K562 (cell line): ENCODE data around the gene GPR39. TPM values are rescaled to one million over a fixed set of nuclear protein-coding genes. Genes with fewer than 3 reads are reported as not detected.
A peak's percentile ranks its signal among the peaks of the same experiment; 100 is the strongest.

Experiments
- ATAC-seq: fragments of 200-7000 bp; cut with Tn5 transposase; 3 replicates; pipeline ENCODE4 v1.9.1; 2020; ENCODE audit warnings: moderate library complexity
- BruUV-seq: library from RNA; stranded (reverse); fragments of 400-500 nt; replicated peaks from 2 replicates; lab custom pipeline; 2021; lab: Mats Ljungman, UMichigan
- CTCF ChIA-PET: fragments of 300-600 bp; formaldehyde crosslinking; extraction: SDS; loops from one replicate; lab custom pipeline; 2021; ENCODE audit warnings: low intra/inter-chr PET ratio; lab: Yijun Ruan, JAX
- POLR2A ChIA-PET: fragments of 300-600, 350-650 bp; sonication (Branson Sonifier 250); formaldehyde crosslinking; extraction: SDS; loops from one replicate; lab custom pipeline; 2021; ENCODE audit warnings: antibody characterized with exemption, inconsistent platforms; lab: Yijun Ruan, JAX
- DNase-seq, 4 experiments: peaks; one replicate each; pipeline versions ENCODE4 v3.0.0 to v3.0.0-alpha.2; 2011 to 2018; ENCODE audit warnings: low spot score in 3 of 4, mixed read lengths in 3 of 4; ENCODE audit errors: extremely low read depth in 1 of 4
- FAIRE-seq: peaks from 2 replicates; lab custom pipeline; 2011; peaks lifted over from hg19 to GRCh38; lab: Jason Lieb, UNC
- H2AFZ ChIP-seq: 2 replicates; pipeline ENCODE4 v1.6.0; 2011; ENCODE audit warnings: low read depth, low read length, control low read depth, inconsistent platforms
- H3K27ac ChIP-seq: fragments of 200-600 bp; 3 replicates; pipeline ENCODE4 v1.8.0; 2011; ENCODE audit warnings: low read depth, mild to moderate bottlenecking, control low read depth, inconsistent platforms, low read length, moderate library complexity, mixed read lengths; ENCODE audit errors: extremely low read depth
- H3K27me3 ChIP-seq, 2 experiments: fragments of 300-600 bp in 1 of 2; 2 replicates in 1 of 2; 3 replicates in 1 of 2; pipeline versions ENCODE4 v1.6.0 to v1.8.0; 2011; ENCODE audit warnings: inconsistent platforms in 2 of 2, low read length in 2 of 2, mild to moderate bottlenecking in 1 of 2, mixed read lengths in 1 of 2, moderate library complexity in 1 of 2; ENCODE audit not compliant: control insufficient read depth in 2 of 2, insufficient read depth in 2 of 2
- H3K36me3 ChIP-seq: fragments of 300-600 bp; 3 replicates; pipeline ENCODE4 v1.8.0; 2011; ENCODE audit warnings: mild to moderate bottlenecking, low read length, inconsistent platforms; ENCODE audit not compliant: control insufficient read depth, insufficient read depth
- H3K4me1 ChIP-seq, 2 experiments: fragments of 200-600 bp in 1 of 2; replicated peaks in 1 of 2; 2 replicates in 1 of 2; 3 replicates in 1 of 2; pipeline versions ENCODE4 v1.5.1 to v1.8.0; 2011; ENCODE audit warnings: inconsistent platforms in 2 of 2, low read length in 2 of 2, mild to moderate bottlenecking in 1 of 2, mixed read lengths in 1 of 2, moderate library complexity in 1 of 2; ENCODE audit not compliant: control insufficient read depth in 2 of 2, insufficient read depth in 2 of 2
- H3K4me2 ChIP-seq: 2 replicates; pipeline ENCODE4 v1.6.1; 2011; ENCODE audit warnings: low read length, control low read depth, inconsistent platforms, mixed read lengths; ENCODE audit not compliant: insufficient read depth
- H3K4me3 ChIP-seq: fragments of 200-600 bp; sonication (generic), shearing (Covaris generic); 2 replicates; pipeline ENCODE4 v1.5.1; 2016; ENCODE audit warnings: control low read depth, inconsistent platforms
- H3K79me2 ChIP-seq: fragments of 200-600 bp; 3 replicates; pipeline ENCODE4 v1.8.0; 2011; ENCODE audit warnings: low read length, inconsistent platforms; ENCODE audit not compliant: control insufficient read depth, insufficient read depth
- H3K9ac ChIP-seq, 2 experiments: 2 replicates each; pipeline versions ENCODE4 v1.6.0 to v1.6.1; 2011; ENCODE audit warnings: low read depth in 2 of 2, low read length in 2 of 2, control low read depth in 1 of 2, inconsistent platforms in 1 of 2, mild to moderate bottlenecking in 1 of 2, mixed read lengths in 1 of 2; ENCODE audit not compliant: insufficient read depth in 1 of 2
- H3K9me1 ChIP-seq: one replicate; pipeline ENCODE4 v1.6.0; 2011; ENCODE audit warnings: inconsistent platforms, mild to moderate bottlenecking, low read length, moderate library complexity; ENCODE audit not compliant: control insufficient read depth, insufficient read depth
- H3K9me3 ChIP-seq: replicated peaks from 2 replicates; pipeline ENCODE4 v1.5.1; 2011; ENCODE audit warnings: low read depth, low read length, inconsistent platforms; ENCODE audit not compliant: control insufficient read depth, insufficient read depth
- H4K20me1 ChIP-seq: replicated peaks from 2 replicates; pipeline ENCODE4 v1.6.1; 2011; ENCODE audit warnings: low read length, inconsistent platforms, mixed read lengths; ENCODE audit not compliant: control insufficient read depth, insufficient read depth
- DMBX1 ChIP-seq: fragments of 250-450 bp; sonication (Bioruptor Pico); IDR thresholded peaks from 2 replicates; pipeline ENCODE4 v1.8.0; 2022; ENCODE audit warnings: inconsistent platforms, mild to moderate bottlenecking, moderate library complexity, borderline replicate concordance
- EHMT2 ChIP-seq: fragments of 450-650 bp; IDR thresholded peaks from 2 replicates; pipeline ENCODE4 v1.6.1; 2018; ENCODE audit warnings: antibody characterized with exemption
- MAFG ChIP-seq: fragments of 450-650 bp; conservative IDR thresholded peaks from 2 replicates; pipeline ENCODE4 v1.6.1; 2016; ENCODE audit warnings: missing genetic modification characterization, missing compliant biosample characterization
- MIER1 ChIP-seq: fragments of 450-650 bp; IDR thresholded peaks from 2 replicates; pipeline ENCODE4 v1.6.1; 2016; ENCODE audit warnings: antibody characterized with exemption, mild to moderate bottlenecking, low read depth
- MXI1 ChIP-seq: IDR thresholded peaks from 2 replicates; pipeline ENCODE4 v1.6.1; 2011; ENCODE audit warnings: low read depth, mild to moderate bottlenecking, improper control_type of control experiment, low read length
- RUNX1 ChIP-seq: sonication (generic); IDR thresholded peaks from 2 replicates; pipeline ENCODE4 v1.6.1; 2016; ENCODE audit warnings: antibody characterized with exemption, low read depth
- WGBS: fragments of 100-300 bp; shearing (Covaris generic); methylation state at CpG from one replicate; pipeline ENCODE4 v1.1.6; 2016; ENCODE audit warnings: low coverage, mixed read lengths; ENCODE audit not compliant: insufficient coverage; ENCODE audit errors: missing lambda C conversion rate; 5-methylcytosine and 5-hydroxymethylcytosine counted together
- in situ Hi-C: fragments of 300-500 bp; cut with MboI; formaldehyde crosslinking; loops from 4 replicates; pipeline ENCODE4 v1.15.0; 2018; ENCODE audit warnings: inconsistent platforms, mixed read lengths
- intact Hi-C: fragments of 100-400 bp; cut with micrococcal nuclease; formaldehyde crosslinking; loops from 2 replicates; pipeline ENCODE4 v1.14.2; 2022
- polyA plus RNA-seq, 8 experiments: library from polyadenylated mRNA; depleted of rRNA in 4 of 8; stranded (reverse) in 5 of 8; unstranded in 3 of 8; fragments of >200 nt; fragmentation: Nextera tagmentation in 2 of 8; fragmentation: Illumina TruSeq in 1 of 8; extraction: Ambion mirVana in 2 of 8; extraction: Trizol in 1 of 8; gene quantifications; 2 replicates each; pipeline versions ENCODE4 v1.2.1 to v1.2.3, GENCODE V29; 2011 to 2014; ENCODE audit warnings: inconsistent platforms in 1 of 8, missing spikeins in 1 of 8
- total RNA-seq, 7 experiments: library from RNA; depleted of rRNA in 6 of 7; stranded (reverse); fragments of >200 nt in 6 of 7; fragmentation: Illumina TruSeq in 2 of 7; extraction: Trizol in 2 of 7; gene quantifications; 2 replicates each; pipeline versions ENCODE4 v1.2.1 to v1.2.3, GENCODE V29; 2011 to 2021; ENCODE audit warnings: low replicate concordance in 1 of 7
- TF ChIP-seq, protein P1 (sequence below), 2 experiments: fragments of 450-650 bp; formaldehyde crosslinking in 1 of 2; IDR thresholded peaks; 2 replicates each; pipeline versions ENCODE4 v1.4.0 to v1.6.1; 2014 to 2020; ENCODE audit warnings: mild to moderate bottlenecking in 2 of 2, borderline replicate concordance in 1 of 2, low read depth in 1 of 2
- TF ChIP-seq, protein P2 (sequence below): fragments of 450-650 bp; IDR thresholded peaks from 2 replicates; pipeline ENCODE4 v1.7.0; 2016; ENCODE audit warnings: borderline replicate concordance

GPR39 gene
- total and polyA plus RNA-seq, 9 of the 15 experiments (the other 6 are each of a cell fraction or from before 2014, with no cell fraction given) = 0.04 TPM; not detected in 8

DNA sequence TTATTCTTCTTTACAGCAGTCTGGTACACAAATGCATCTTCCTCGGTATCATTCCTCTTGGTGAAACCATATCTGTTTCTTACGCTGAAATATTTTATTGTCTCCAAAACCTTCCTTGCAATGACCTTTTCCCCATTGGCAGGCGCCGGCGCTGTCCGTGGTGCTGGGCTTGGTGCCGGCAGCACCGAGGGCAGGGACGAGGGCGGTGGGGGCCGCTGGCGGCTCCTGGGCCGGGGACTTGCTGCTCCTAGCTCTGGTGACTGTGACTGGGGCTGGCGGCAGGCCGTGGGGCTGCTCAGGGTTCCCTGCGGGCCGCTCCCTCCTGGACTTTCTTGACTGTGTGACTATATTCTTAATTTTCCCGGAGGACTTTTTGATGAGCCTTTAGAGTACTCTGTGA lies 72.5 kb downstream of the GPR39 start:
- Histone ChIP-seq H3K27ac (no peak overlapping the region), H3K4me3 (no peak overlapping the region), H3K36me3 (no peaks in the 10 kb centered on the region), H4K20me1 (no peaks in the 10 kb centered on the region), H3K9ac (no peak overlapping the region), H3K4me2 (no peak overlapping the region), H3K79me2 (no peaks in the 10 kb centered on the region), H3K27me3 (no peaks in the 10 kb centered on the region), H2AFZ (no peak overlapping the region), H3K4me1 (no peaks in the 10 kb centered on the region), H3K9me3 (no peaks in the 10 kb centered on the region), H3K9me1 (no peaks in the 10 kb centered on the region)
- CTCF ChIA-PET = no interaction called here
- TF ChIP-seq, protein P1, sequence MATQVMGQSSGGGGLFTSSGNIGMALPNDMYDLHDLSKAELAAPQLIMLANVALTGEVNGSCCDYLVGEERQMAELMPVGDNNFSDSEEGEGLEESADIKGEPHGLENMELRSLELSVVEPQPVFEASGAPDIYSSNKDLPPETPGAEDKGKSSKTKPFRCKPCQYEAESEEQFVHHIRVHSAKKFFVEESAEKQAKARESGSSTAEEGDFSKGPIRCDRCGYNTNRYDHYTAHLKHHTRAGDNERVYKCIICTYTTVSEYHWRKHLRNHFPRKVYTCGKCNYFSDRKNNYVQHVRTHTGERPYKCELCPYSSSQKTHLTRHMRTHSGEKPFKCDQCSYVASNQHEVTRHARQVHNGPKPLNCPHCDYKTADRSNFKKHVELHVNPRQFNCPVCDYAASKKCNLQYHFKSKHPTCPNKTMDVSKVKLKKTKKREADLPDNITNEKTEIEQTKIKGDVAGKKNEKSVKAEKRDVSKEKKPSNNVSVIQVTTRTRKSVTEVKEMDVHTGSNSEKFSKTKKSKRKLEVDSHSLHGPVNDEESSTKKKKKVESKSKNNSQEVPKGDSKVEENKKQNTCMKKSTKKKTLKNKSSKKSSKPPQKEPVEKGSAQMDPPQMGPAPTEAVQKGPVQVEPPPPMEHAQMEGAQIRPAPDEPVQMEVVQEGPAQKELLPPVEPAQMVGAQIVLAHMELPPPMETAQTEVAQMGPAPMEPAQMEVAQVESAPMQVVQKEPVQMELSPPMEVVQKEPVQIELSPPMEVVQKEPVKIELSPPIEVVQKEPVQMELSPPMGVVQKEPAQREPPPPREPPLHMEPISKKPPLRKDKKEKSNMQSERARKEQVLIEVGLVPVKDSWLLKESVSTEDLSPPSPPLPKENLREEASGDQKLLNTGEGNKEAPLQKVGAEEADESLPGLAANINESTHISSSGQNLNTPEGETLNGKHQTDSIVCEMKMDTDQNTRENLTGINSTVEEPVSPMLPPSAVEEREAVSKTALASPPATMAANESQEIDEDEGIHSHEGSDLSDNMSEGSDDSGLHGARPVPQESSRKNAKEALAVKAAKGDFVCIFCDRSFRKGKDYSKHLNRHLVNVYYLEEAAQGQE (IDR thresholded peaks at IDR 0.05; ENCODE audit: borderline replicate concordance) = peak; percentile 96
- TF ChIP-seq, protein P1 (CRISPR knock-in tag; IDR thresholded peaks at IDR 0.05; ENCODE audit: low read depth) = no peak
- TF ChIP-seq, protein P2, sequence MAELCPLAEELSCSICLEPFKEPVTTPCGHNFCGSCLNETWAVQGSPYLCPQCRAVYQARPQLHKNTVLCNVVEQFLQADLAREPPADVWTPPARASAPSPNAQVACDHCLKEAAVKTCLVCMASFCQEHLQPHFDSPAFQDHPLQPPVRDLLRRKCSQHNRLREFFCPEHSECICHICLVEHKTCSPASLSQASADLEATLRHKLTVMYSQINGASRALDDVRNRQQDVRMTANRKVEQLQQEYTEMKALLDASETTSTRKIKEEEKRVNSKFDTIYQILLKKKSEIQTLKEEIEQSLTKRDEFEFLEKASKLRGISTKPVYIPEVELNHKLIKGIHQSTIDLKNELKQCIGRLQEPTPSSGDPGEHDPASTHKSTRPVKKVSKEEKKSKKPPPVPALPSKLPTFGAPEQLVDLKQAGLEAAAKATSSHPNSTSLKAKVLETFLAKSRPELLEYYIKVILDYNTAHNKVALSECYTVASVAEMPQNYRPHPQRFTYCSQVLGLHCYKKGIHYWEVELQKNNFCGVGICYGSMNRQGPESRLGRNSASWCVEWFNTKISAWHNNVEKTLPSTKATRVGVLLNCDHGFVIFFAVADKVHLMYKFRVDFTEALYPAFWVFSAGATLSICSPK = no peak
- TF ChIP-seq DMBX1 (no peak), MIER1 (0 out of 2 replicates have a peak, but pooled peaks have one; percentile 65), MAFG (no peak), EHMT2 (peak; percentile 91), MXI1 (no peak), RUNX1 (no peak)
- peak; percentile 65 for ATAC-seq
- POLR2A ChIA-PET = no interaction called here
- DNase-seq = peak in 2 of 4 experiments; percentile 12 to 15
- 0% methylated on average over 14 of the region's 18 CpGs for WGBS
- no TSS peak for BruUV-seq
- in situ Hi-C loops = no loop called here
- intact Hi-C loops = no loop called here
- no peak for FAIRE-seq
